Measurements from ENCODE around the gene HLTF. TPM values are rescaled to one million over a fixed set of nuclear protein-coding genes. Genes with fewer than 3 reads are reported as not detected.
A peak's percentile ranks its signal among the peaks of the same experiment; 100 is the strongest.

Gene HLTF, protein sequence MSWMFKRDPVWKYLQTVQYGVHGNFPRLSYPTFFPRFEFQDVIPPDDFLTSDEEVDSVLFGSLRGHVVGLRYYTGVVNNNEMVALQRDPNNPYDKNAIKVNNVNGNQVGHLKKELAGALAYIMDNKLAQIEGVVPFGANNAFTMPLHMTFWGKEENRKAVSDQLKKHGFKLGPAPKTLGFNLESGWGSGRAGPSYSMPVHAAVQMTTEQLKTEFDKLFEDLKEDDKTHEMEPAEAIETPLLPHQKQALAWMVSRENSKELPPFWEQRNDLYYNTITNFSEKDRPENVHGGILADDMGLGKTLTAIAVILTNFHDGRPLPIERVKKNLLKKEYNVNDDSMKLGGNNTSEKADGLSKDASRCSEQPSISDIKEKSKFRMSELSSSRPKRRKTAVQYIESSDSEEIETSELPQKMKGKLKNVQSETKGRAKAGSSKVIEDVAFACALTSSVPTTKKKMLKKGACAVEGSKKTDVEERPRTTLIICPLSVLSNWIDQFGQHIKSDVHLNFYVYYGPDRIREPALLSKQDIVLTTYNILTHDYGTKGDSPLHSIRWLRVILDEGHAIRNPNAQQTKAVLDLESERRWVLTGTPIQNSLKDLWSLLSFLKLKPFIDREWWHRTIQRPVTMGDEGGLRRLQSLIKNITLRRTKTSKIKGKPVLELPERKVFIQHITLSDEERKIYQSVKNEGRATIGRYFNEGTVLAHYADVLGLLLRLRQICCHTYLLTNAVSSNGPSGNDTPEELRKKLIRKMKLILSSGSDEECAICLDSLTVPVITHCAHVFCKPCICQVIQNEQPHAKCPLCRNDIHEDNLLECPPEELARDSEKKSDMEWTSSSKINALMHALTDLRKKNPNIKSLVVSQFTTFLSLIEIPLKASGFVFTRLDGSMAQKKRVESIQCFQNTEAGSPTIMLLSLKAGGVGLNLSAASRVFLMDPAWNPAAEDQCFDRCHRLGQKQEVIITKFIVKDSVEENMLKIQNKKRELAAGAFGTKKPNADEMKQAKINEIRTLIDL
- 35.8 and 56.6 TPM in 2 replicates for total RNA-seq

- peak; percentile 97 for DNase-seq (ENCODE audit: low read depth)
- H3K4me3 ChIP-seq (ENCODE audit: low read depth, low read length): peak within 1 kb of the TSS; percentile 76
- TF ChIP-seq, protein P1, sequence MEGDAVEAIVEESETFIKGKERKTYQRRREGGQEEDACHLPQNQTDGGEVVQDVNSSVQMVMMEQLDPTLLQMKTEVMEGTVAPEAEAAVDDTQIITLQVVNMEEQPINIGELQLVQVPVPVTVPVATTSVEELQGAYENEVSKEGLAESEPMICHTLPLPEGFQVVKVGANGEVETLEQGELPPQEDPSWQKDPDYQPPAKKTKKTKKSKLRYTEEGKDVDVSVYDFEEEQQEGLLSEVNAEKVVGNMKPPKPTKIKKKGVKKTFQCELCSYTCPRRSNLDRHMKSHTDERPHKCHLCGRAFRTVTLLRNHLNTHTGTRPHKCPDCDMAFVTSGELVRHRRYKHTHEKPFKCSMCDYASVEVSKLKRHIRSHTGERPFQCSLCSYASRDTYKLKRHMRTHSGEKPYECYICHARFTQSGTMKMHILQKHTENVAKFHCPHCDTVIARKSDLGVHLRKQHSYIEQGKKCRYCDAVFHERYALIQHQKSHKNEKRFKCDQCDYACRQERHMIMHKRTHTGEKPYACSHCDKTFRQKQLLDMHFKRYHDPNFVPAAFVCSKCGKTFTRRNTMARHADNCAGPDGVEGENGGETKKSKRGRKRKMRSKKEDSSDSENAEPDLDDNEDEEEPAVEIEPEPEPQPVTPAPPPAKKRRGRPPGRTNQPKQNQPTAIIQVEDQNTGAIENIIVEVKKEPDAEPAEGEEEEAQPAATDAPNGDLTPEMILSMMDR (IDR thresholded peaks at IDR 0.05; ENCODE audit: insufficient read depth, low read depth, low read length): no peak
Measured at GRCh38 chr3:149086232-149086988, at the start of gene HLTF. Gene HLTF, minus strand, starts transcription at chr3:149086533. Its CDS starts 197 bp downstream, at chr3:149086336.

GRCh38 chr3:149134575-149134974 is 48.2 kb upstream of the HLTF start:
- TF ChIP-seq, protein P1 (IDR thresholded peaks at IDR 0.05; ENCODE audit: insufficient read depth, low read depth, low read length): no peak
- H3K4me3 ChIP-seq (ENCODE audit: low read depth, low read length): no peak overlapping the region
- DNase-seq (ENCODE audit: low read depth): peak; percentile 89

GRCh38 chr3:149131589-149131988 is 45.3 kb upstream of the HLTF start:
- no peak for DNase-seq (ENCODE audit: low read depth)
- TF ChIP-seq, protein P1 (IDR thresholded peaks at IDR 0.05; ENCODE audit: insufficient read depth, low read depth, low read length): no peak
- no peak overlapping the region for H3K4me3 ChIP-seq (ENCODE audit: low read depth, low read length)

DNA sequence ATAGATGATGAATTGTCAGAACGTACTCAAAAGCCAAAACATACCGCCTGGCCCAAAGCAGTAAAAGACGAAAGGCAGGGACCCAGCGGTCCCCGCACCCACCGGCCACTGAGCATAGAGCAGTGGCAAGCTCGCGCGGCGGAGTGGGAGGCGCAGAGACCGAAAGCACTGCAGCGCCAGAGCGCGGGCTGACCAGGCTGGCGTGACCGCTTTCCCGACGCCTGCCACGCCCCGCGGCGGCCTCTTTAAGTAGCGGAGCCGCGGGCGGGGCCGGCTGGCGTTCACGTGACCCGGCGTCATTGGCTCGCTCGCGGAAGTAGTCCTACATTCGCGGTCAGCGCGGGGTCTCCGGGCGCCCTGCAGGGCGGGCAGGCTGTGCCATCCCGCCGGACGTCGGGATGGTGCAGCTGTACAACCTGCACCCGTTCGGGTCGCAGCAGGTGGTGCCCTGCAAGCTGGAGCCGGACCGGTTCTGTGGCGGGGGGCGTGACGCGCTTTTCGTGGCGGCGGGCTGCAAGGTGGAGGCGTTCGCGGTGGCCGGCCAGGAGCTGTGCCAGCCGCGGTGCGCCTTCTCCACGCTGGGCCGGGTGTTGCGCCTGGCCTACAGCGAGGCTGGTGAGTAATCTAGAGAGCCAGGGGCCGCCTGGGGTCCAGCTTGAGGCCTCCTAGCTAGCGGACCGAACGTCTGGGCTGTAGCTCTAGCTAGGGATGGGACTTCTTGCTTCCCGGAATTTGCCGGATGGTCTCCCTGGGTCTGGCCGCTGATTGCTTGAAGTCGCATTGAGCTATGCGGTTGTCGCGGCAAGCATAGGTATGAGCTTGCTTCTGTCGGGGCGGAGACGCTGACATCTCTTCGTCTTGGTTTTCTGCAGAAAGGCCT is 43.2 kb upstream of the HLTF start, which contains the start of gene HPS3:
Gene HPS3 (plus strand): TSS at position 313 of the 880 bp plus-strand sequence. CDS start 86 bp downstream, at position 399.
- TF ChIP-seq, protein P1 (IDR thresholded peaks at IDR 0.05; ENCODE audit: insufficient read depth, low read depth, low read length): no peak
- H3K4me3 ChIP-seq (ENCODE audit: low read depth, low read length): peak within 1 kb of the TSS; percentile 93
- DNase-seq (ENCODE audit: low read depth): peak; percentile 92

DNA sequence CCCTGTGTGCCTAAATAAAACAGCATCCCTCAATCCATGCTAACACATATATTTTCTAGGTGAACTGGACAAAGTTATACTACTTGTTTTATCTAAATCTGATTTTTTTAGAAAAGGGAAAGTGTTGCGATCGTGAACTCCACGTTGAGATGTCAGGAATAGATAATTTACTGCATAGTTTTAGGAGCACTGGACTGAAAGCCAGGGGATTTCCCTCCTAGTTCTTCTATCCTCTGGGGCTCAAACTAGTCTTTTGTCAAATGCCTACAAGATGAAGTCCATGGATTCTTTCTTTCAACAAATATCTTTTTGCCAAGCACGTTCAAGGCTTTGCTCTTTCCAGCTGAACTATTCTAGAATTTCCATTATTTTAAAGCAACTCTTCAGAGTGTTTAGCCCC is 42.5 kb upstream of the HLTF start:
- peak overlapping the region; percentile 93 for H3K4me3 ChIP-seq (ENCODE audit: low read depth, low read length)
- TF ChIP-seq, protein P1 (IDR thresholded peaks at IDR 0.05; ENCODE audit: insufficient read depth, low read depth, low read length): no peak
- DNase-seq (ENCODE audit: low read depth): no peak

Data from fibroblast of villous mesenchyme (primary cell).